SU-DHL-6 (cell line): ENCODE results near the gene SLC25A28.

Experiments
- CTCF ChIP-seq: fragments of 200-600 bp; sonication (generic); IDR thresholded peaks from one replicate; pipeline ENCODE4 v1.5.1; 2017; ENCODE audit warnings: antibody characterized with exemption, mild to moderate bottlenecking, low read length, moderate library complexity; ENCODE audit not compliant: insufficient read depth, poor library complexity, severe bottlenecking
- EZH2phosphoT487 ChIP-seq: fragments of 200-600 bp; sonication (generic), shearing (Covaris generic); conservative IDR thresholded peaks from 2 replicates; pipeline ENCODE4 v1.6.1; 2018; ENCODE audit warnings: mild to moderate bottlenecking, antibody characterized with exemption, low read length, moderate library complexity, mixed read lengths

GRCh38 chr10:99652800-99653390 is 32.7 kb upstream of the SLC25A28 start:
- TF ChIP-seq CTCF, result no peak
- TF ChIP-seq EZH2phosphoT487, result no peak
